ENCODE results near the gene SRRM4. TPM values are rescaled to one million over a fixed set of nuclear protein-coding genes. Genes with fewer than 3 reads are reported as not detected.

The SRRM4 gene
- total RNA-seq, 1 experiment from 2014 or later = 1.4 TPM

- H2BK12ac ChIP-seq (ENCODE audit: insufficient read length, low read depth, low read length) = no peak overlapping the region
- no peak overlapping the region for H3K56ac ChIP-seq (ENCODE audit: insufficient read length, low read depth, low read length)
- no peak overlapping the region for H3K9ac ChIP-seq (ENCODE audit: extremely low read depth, insufficient read length, low read length)
- no peak overlapping the region for H4K91ac ChIP-seq (ENCODE audit: insufficient read length, low read depth, low read length)
- no peak overlapping the region for H2AFZ ChIP-seq (ENCODE audit: low read length)
- H3K4me1 ChIP-seq (ENCODE audit: insufficient read depth, low read length) = peaks cover 4% of the 10 kb centered on the region; the same call in 1 of the 2 replicates
- H2BK15ac ChIP-seq (ENCODE audit: low read depth, low read length) = no peak overlapping the region
- H3K14ac ChIP-seq (ENCODE audit: insufficient read depth, low read length) = no peak overlapping the region
- no peaks in the 10 kb centered on the region for H3K27me3 ChIP-seq (ENCODE audit: insufficient read depth, low read length)
- H2AK5ac ChIP-seq (ENCODE audit: insufficient read length, low read length) = no peak overlapping the region
- no peak overlapping the region for H3K18ac ChIP-seq (ENCODE audit: insufficient read length, low read depth, low read length)
- no peaks in the 10 kb centered on the region for H3K23me2 ChIP-seq (ENCODE audit: insufficient read length, low read depth, low read length, poor library complexity, severe bottlenecking)
- no peak overlapping the region for H2BK20ac ChIP-seq (ENCODE audit: low read depth, low read length, poor library complexity, severe bottlenecking)
- H2BK120ac ChIP-seq (ENCODE audit: low read depth, low read length, poor library complexity, severe bottlenecking) = no peak overlapping the region
- H3K79me2 ChIP-seq (ENCODE audit: insufficient read depth, low read length) = no peaks in the 10 kb centered on the region
- no peak overlapping the region for H3K4ac ChIP-seq (ENCODE audit: low read depth, low read length)
- H3T11ph ChIP-seq (ENCODE audit: low read length) = no peak overlapping the region
- H3K27ac Mint-ChIP-seq = no peak overlapping the region
- no peaks in the 10 kb centered on the region for H3K9me3 ChIP-seq (ENCODE audit: control insufficient read depth, low read depth, low read length)
- H4K20me1 ChIP-seq (ENCODE audit: control insufficient read depth, insufficient read depth, insufficient read length) = peaks cover 3% of the 10 kb centered on the region
- no peak overlapping the region for H3K4me2 ChIP-seq (ENCODE audit: insufficient read depth, insufficient read length, low read length)
- no peak for DNase-seq
- H2BK5ac ChIP-seq (ENCODE audit: insufficient read length, low read length) = no peak overlapping the region
- H3K27ac ChIP-seq (ENCODE audit: insufficient read length, low read depth, low read length) = no peak overlapping the region
- no peak overlapping the region for H4K5ac ChIP-seq (ENCODE audit: insufficient read length, low read depth, low read length)
- WGBS (ENCODE audit: extremely low coverage, insufficient read length, low lambda C conversion rate) = no CpG with 5 or more reads among the region's 2 CpGs
- peaks cover 7% of the 10 kb centered on the region for H3K27me3 Mint-ChIP-seq (ENCODE audit: low read depth)
- H3K79me1 ChIP-seq (ENCODE audit: insufficient read depth, low read depth, low read length, poor library complexity, severe bottlenecking) = no peaks in the 10 kb centered on the region
- no peak overlapping the region for H4K8ac ChIP-seq (replicated peaks; ENCODE audit: insufficient read length, low read depth, low read length)
- H3K23ac ChIP-seq (ENCODE audit: insufficient read length, low read depth, low read length) = no peak overlapping the region
- no peaks in the 10 kb centered on the region for H3K36me3 Mint-ChIP-seq (ENCODE audit: insufficient read depth in 1 of 3, low read depth in 3 of 3)
- H3K4me1 Mint-ChIP-seq = peaks cover 4 to 6% of the 10 kb centered on the region in 2 experiments
- H3K9me3 Mint-ChIP-seq = no peaks in the 10 kb centered on the region
- H3K4me3 Mint-ChIP-seq = no peak overlapping the region
- no peak for TF ChIP-seq CTCF (conservative IDR thresholded peaks at IDR 0.05)
These were observed 94.6 kb downstream of the SRRM4 start for GRCh38 chr12:119075918-119076317.

All from H9 (cell line).